IPS-NIHi7 (cell line): ENCODE measurements around the gene CCDC88C.

Source experiments
- DNase-seq: peaks from one replicate; pipeline ENCODE4 v3.0.0; 2012; ENCODE audit warnings: mixed read lengths; ENCODE audit errors: extremely low spot score

CCDC88C gene

GRCh38 chr14:91397965-91398591 is 19.5 kb downstream of the CCDC88C start:
- DNase-seq, result no peak

- DNase-seq, result no peak
These were observed 20.4 kb downstream of the CCDC88C start for GRCh38 chr14:91396959-91397815.

GRCh38 chr14:91396013-91396660 is 21.5 kb downstream of the CCDC88C start:
- DNase-seq, result no peak

- DNase-seq, result no peak
These were observed 22.2 kb downstream of the CCDC88C start for GRCh38 chr14:91395466-91395865.

DNA sequence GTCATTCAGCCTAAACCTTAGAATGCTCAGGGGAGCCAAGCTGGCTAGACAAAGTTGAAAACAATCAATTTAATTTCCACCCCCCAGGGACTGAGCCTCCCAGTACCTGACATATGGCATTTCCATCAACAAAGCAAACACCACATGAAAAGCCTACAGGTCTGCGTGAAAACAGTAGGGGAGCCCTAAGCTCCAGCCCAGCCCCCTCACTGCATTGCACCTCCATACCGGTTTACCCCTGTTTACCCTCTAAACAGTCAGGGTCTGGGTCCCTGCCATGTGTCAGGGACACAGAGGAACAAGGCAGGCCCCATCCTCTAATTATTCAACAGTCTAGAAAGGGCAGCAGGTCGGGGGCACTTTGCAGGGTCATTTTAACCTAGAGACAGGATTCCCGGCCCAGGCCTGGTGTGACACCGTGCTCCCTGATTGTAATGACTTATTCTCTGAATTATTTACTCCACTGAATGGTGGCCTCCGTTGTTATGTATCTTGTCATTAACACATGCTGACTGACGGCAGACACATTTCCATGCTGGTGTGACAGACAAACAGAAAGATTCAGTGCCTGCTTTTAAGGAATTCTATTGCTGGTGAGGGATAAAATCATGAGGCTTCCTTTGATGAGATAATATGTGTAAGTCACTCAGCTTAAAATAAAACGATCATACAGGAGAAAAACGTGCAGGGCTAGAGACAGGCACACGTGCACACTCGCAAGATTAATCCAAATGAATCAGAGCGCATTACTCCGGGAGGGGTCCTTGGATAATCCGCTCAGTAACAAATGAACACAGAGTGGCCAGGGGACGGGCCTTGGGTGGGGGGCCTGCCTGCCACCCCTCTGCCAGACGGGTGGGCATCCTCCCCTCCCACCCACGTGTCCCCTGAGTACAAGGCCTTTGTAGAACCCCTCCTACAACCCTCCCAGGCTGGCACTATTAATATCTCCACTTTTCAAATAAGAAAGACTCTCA is 23.2 kb downstream of the CCDC88C start:
- no peak for DNase-seq

GRCh38 chr14:91392623-91393303 is 24.9 kb downstream of the CCDC88C start:
- DNase-seq, result no peak

GRCh38 chr14:91390165-91390778 is 27.3 kb downstream of the CCDC88C start:
- DNase-seq, result no peak

- no peak for DNase-seq
These were observed 28.5 kb downstream of the CCDC88C start for GRCh38 chr14:91389150-91389549.

DNA sequence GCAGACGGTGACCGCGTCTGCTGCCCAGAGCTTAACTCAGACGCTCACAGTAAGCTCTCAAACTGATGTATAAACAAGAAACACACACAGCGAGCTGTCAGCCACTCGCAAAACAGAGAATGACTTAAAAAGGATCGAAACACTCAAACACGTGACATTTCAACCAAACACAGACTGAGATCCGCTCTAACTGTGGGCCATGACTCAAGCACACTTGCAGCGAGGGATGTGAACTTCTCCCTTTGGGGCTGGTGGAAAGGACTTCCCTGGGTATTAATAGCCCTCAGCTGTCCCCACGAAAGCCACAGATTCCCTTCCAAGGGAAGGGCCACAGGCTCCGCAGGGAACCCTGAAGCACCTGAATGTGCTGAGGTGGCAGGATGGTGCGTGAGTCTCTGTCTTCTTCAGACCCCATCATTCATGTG is 29.1 kb downstream of the CCDC88C start:
- no peak for DNase-seq

GRCh38 chr14:91387951-91388381 is 29.7 kb downstream of the CCDC88C start:
- DNase-seq, result no peak

DNA sequence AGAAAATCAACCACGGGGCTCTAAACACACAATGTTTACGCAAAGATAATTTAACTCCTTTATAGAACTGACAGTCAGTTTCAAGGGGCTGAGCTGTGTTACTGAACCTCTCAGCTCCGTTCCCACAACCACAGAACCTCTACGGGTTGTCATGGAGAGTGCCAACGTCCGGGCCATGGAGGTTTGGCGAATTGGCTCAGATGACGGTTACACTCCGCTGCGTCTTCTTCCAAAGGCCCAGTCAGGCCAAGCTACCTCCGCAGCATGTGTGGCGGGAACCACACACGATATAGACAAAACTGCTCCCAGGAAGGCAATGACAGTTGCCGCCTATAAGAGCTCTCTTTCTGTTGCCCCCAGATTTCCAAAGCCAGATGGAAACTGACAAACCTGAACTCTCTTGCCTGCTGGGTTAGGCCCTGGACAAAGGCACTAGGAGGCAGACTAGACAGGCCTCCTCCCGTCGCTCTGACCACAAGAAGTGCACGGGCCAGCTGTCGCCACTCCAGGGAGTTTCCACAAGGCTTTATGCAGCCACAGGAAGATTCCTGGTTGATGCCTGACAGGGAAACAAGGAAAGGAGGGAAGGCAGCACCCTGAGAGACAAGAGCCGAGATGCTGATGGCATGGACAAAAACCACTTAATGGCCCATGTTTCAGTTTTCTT is 30.3 kb downstream of the CCDC88C start:
- no peak for DNase-seq

- no peak for DNase-seq
These were observed 31.9 kb downstream of the CCDC88C start for GRCh38 chr14:91385697-91386096.

- DNase-seq, result no peak
These were observed 32.4 kb downstream of the CCDC88C start for GRCh38 chr14:91385224-91385623.

DNA sequence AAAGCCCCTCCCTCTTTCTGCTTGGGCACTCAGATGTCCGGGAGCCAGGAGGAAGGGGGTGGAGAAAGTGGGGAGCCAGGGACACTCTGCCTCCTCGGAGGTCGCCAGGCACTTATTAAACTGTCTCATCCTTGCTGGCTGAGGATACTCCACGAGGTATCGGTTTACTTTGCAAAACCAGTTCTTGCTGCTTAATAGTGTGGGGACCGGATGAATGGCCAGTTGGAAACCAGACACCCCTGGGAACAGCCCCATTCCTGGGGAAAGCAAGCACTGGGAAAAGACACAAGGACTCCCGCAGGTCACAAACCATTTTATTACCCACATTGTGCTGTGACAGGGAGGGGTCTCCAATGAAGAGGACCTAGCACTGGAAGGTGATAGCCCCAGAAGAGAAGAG is 34.2 kb downstream of the CCDC88C start:
- no peak for DNase-seq

DNA sequence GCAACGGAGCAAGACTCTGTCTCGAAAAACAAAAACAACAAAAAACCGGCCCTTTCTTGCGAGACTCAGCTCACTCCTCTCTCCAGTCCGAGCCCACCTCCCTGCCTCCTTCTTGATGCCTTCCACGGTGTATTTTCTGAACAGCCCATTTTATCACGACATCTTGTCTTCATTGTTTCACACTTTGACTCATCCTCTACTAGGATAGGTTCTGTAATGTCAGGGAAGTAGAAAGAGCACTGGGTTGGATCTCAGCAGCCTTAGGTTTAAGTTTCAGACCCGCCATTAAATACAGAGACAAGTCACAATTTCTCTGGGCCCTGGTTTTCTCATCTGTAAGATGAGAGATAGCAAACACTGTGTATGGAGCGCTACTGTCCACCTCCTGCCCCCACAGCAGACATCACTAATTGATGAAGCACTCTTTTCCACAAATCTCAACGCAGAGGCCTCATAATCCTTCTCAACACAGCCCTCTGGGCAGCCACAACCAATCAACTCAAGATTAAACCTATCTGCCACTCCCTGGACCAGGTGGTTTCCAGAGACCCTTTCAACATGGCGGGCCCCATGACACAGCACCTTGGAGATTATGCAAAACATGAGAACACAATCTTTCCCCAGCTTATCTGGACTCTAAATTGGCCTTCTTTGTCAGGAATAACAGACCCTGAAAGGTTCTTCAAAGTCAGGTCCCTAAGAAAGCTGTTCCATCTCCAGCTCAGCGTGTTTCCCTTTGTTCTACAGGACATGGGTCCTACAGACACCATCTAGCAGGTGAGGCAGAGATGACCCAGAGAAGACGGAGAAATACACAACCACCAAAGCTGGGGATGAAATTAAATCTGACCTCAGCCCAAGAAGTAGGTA is 35.6 kb downstream of the CCDC88C start:
- DNase-seq, result no peak

- DNase-seq, result no peak
These were observed 36.8 kb downstream of the CCDC88C start for GRCh38 chr14:91380610-91381371.

GRCh38 chr14:91380123-91380522 is 37.5 kb downstream of the CCDC88C start:
- DNase-seq, result no peak

DNA sequence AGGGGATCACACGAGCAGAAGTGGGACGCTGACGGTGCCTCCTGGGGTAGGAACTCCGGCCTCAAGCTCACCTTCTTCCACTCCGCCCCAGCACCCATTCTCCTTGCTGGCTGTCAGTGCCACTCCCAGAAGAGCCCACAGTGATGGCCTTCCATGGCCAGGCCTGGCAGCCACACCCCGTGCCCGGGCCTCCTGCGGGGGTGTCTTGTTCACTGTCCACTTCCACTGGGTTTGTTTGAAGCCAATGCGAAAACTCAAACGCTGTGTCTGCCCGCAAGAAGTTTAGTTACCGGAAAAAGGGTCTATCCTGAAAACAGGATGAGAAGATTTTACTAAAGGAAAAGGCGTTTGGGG is 38.1 kb downstream of the CCDC88C start:
- no peak for DNase-seq
